GM12873 (cell line): ENCODE data around the gene ERBB4.

Experiments
- CTCF ChIP-seq: IDR thresholded peaks from 2 replicates; pipeline ENCODE4 v1.5.1; 2012; ENCODE audit warnings: low read depth, mild to moderate bottlenecking, moderate library complexity, low read length, control low read depth; ENCODE audit not compliant: insufficient read depth; ENCODE audit errors: missing control alignments

ERBB4 gene

GRCh38 chr2:211723398-211723797 is 815.2 kb downstream of the ERBB4 start:
- TF ChIP-seq CTCF: no peak

GRCh38 chr2:211722928-211723327 is 815.7 kb downstream of the ERBB4 start:
- no peak for TF ChIP-seq CTCF

GRCh38 chr2:211709389-211709788 is 829.2 kb downstream of the ERBB4 start:
- TF ChIP-seq CTCF: no peak

GRCh38 chr2:211692689-211693088 is 845.9 kb downstream of the ERBB4 start:
- TF ChIP-seq CTCF: no peak

- TF ChIP-seq CTCF: no peak
Observed at GRCh38 chr2:211690736-211691135, 847.9 kb downstream of the ERBB4 start.

- TF ChIP-seq CTCF: no peak
Observed at GRCh38 chr2:211688196-211688595, 850.4 kb downstream of the ERBB4 start.

GRCh38 chr2:211674715-211675114 is 863.9 kb downstream of the ERBB4 start:
- no peak for TF ChIP-seq CTCF
